SU-DHL-6 (cell line): ENCODE results near the gene C6orf58.

Source experiments
- H2AFZ ChIP-seq: fragments of 200-600 bp; sonication (generic); 2 replicates; pipeline ENCODE4 v1.6.1; 2014; ENCODE audit warnings: low read depth, mild to moderate bottlenecking, moderate library complexity, mixed read lengths, antibody characterized with exemption, low read length; ENCODE audit not compliant: severe bottlenecking
- H3F3A ChIP-seq: fragments of 200-600 bp; shearing (Covaris generic); 2 replicates; pipeline ENCODE4 v1.6.0; 2016; ENCODE audit warnings: antibody characterized with exemption, mild to moderate bottlenecking; ENCODE audit not compliant: insufficient read depth
- H3K27ac ChIP-seq: fragments of 200-600 bp; sonication (generic); 2 replicates; pipeline ENCODE4 v1.5.1; 2016; ENCODE audit warnings: low read depth, mild to moderate bottlenecking, low read length, moderate library complexity, mixed read lengths
- H3K27me3 ChIP-seq: fragments of 200-600 bp; sonication (generic), shearing (Covaris generic); 2 replicates; pipeline ENCODE4 v1.6.0; 2014; ENCODE audit warnings: mild to moderate bottlenecking, low read length
- H3K36me3 ChIP-seq: fragments of 200-600 bp; sonication (generic); 2 replicates; pipeline ENCODE4 v1.6.1; 2014; ENCODE audit warnings: mild to moderate bottlenecking, low read length, mixed read lengths
- H3K4me2 ChIP-seq: fragments of 300-600, 200-600 bp; shearing (Covaris generic), sonication (generic); 2 replicates; pipeline ENCODE4 v1.6.0; 2014; ENCODE audit warnings: low read length, low read depth, mild to moderate bottlenecking; ENCODE audit not compliant: poor library complexity, severe bottlenecking
- H3K4me3 ChIP-seq: fragments of 200-600 bp; sonication (generic); 2 replicates; pipeline ENCODE4 v1.5.1; 2014; ENCODE audit warnings: antibody characterized with exemption, low read length, mild to moderate bottlenecking, mixed read lengths; ENCODE audit not compliant: insufficient read depth, poor library complexity, severe bottlenecking
- H3K79me2 ChIP-seq: fragments of 200-600 bp; sonication (generic); 2 replicates; pipeline ENCODE4 v1.6.1; 2014; ENCODE audit warnings: mild to moderate bottlenecking, low read length, moderate library complexity; ENCODE audit not compliant: insufficient read depth
- H3K9ac ChIP-seq: fragments of 200-600 bp; sonication (generic); 2 replicates; pipeline ENCODE4 v1.7.0; 2014; ENCODE audit warnings: mild to moderate bottlenecking, low read length
- H3K9me2 ChIP-seq: fragments of 200-600 bp; sonication (generic); replicated peaks from 2 replicates; pipeline ENCODE4 v1.6.1; 2014; ENCODE audit warnings: low read length; ENCODE audit not compliant: insufficient read depth
- H3K9me3 ChIP-seq: fragments of 200-600 bp; sonication (generic); 2 replicates; pipeline ENCODE4 v1.6.1; 2014; ENCODE audit warnings: low read length, mixed read lengths; ENCODE audit not compliant: insufficient read depth
- H4K20me1 ChIP-seq: fragments of 200-600 bp; sonication (generic); 2 replicates; pipeline ENCODE4 v1.6.1; 2014; ENCODE audit warnings: low read depth, mild to moderate bottlenecking, antibody characterized with exemption, low read length, moderate library complexity, mixed read lengths
- EZH2phosphoT487 ChIP-seq: fragments of 200-600 bp; sonication (generic), shearing (Covaris generic); conservative IDR thresholded peaks from 2 replicates; pipeline ENCODE4 v1.6.1; 2018; ENCODE audit warnings: mild to moderate bottlenecking, antibody characterized with exemption, low read length, moderate library complexity, mixed read lengths
- TF ChIP-seq, protein P1 (sequence below): fragments of 200-600 bp; sonication (generic); IDR thresholded peaks from one replicate; pipeline ENCODE4 v1.5.1; 2017; ENCODE audit warnings: antibody characterized with exemption, mild to moderate bottlenecking, low read length, moderate library complexity; ENCODE audit not compliant: insufficient read depth, poor library complexity, severe bottlenecking

C6orf58 gene

DNA sequence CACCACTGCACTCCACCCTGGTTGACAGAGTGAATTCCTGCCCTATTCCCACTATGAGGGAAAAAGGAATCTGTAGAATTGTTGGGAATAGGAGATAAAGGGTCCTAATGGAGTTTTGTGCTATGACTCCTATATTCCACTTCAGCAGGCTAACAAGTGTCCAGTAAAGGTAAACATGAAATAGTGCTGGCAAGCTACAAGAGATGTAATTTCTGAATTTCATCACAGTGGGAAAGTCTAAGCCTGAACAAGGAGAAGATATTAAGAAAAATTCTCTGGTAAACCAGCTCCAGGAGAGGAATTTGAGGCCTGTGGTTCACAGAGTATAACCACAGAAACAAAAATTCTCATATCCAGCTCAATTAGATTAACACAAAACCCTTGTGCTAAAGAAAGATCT, 10.3 kb upstream of the C6orf58 start:
- Histone ChIP-seq H3K9me3 (no peaks in the 10 kb centered on the region), H3K27me3 (no peaks in the 10 kb centered on the region), H3F3A (no peaks in the 10 kb centered on the region), H3K9me2 (no peaks in the 10 kb centered on the region), H3K36me3 (no peaks in the 10 kb centered on the region), H3K27ac (no peak overlapping the region), H4K20me1 (no peaks in the 10 kb centered on the region), H3K79me2 (no peaks in the 10 kb centered on the region), H2AFZ (no peak overlapping the region), H3K4me2 (no peak overlapping the region), H3K4me3 (no peak overlapping the region), H3K9ac (no peak overlapping the region)
- TF ChIP-seq, protein P1, sequence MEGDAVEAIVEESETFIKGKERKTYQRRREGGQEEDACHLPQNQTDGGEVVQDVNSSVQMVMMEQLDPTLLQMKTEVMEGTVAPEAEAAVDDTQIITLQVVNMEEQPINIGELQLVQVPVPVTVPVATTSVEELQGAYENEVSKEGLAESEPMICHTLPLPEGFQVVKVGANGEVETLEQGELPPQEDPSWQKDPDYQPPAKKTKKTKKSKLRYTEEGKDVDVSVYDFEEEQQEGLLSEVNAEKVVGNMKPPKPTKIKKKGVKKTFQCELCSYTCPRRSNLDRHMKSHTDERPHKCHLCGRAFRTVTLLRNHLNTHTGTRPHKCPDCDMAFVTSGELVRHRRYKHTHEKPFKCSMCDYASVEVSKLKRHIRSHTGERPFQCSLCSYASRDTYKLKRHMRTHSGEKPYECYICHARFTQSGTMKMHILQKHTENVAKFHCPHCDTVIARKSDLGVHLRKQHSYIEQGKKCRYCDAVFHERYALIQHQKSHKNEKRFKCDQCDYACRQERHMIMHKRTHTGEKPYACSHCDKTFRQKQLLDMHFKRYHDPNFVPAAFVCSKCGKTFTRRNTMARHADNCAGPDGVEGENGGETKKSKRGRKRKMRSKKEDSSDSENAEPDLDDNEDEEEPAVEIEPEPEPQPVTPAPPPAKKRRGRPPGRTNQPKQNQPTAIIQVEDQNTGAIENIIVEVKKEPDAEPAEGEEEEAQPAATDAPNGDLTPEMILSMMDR = no peak
- TF ChIP-seq EZH2phosphoT487 = no peak

DNA sequence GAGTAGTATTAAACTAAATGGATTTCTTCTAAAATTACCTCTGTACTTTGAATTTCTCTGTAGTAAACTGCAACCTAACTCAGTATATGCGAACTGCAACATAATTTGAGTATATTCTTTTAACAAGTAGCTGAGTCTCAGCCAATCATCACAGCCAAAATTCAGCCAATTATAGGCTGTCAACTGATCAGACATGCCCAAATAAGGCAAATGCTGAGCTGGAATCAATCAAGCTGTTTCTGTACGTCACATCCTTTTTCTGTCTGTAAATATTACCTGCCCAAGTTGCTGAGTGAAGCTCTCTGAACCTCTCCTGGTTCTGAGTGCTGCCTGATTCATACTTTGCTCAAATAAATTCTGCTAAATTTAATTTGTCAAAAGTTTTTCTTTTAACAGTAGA, 9.5 kb upstream of the C6orf58 start:
- H3K4me3 ChIP-seq = no peak overlapping the region
- H3K9me3 ChIP-seq = no peaks in the 10 kb centered on the region
- H3F3A ChIP-seq = no peaks in the 10 kb centered on the region
- H3K4me2 ChIP-seq = no peak overlapping the region
- H3K9ac ChIP-seq = no peak overlapping the region
- TF ChIP-seq EZH2phosphoT487 = no peak
- TF ChIP-seq, protein P1 = no peak
- no peaks in the 10 kb centered on the region for H4K20me1 ChIP-seq
- no peaks in the 10 kb centered on the region for H3K27me3 ChIP-seq
- H3K9me2 ChIP-seq = no peaks in the 10 kb centered on the region
- no peaks in the 10 kb centered on the region for H3K79me2 ChIP-seq
- H3K36me3 ChIP-seq = no peaks in the 10 kb centered on the region
- H2AFZ ChIP-seq = no peak overlapping the region
- no peak overlapping the region for H3K27ac ChIP-seq

DNA sequence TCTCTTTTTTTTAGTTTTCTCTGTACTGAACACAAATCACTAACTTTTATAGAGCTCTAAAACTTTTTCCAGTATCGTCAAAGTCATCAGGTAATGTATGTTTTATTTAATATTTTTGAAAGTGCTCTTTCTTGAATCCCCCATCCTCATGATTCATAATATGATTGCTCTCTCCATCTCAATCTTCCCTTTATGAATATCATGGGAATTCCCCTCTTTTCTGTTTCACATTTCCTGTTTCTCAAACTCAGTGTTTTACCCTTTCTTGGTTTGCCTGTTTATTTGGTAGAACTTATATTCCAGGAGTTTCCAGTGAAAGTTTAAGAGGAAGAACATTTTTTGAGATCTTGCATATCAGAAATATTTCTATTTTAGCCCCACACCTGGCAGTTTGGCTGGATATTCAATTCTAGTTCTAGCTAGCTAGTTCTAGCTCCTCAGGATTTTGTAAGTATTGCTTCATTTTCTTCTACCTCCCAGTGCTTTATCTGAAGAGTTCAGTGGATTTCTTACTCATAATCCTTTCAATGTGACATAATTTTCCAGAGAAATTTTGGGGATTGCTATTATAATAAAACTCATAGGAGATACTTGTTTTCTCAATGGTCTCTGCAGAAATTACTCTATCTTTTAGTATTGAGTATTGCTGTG, 6.1 kb upstream of the C6orf58 start:
- Histone ChIP-seq H3K27ac (no peak overlapping the region), H3K27me3 (no peaks in the 10 kb centered on the region), H2AFZ (no peak overlapping the region), H4K20me1 (no peaks in the 10 kb centered on the region), H3K79me2 (no peaks in the 10 kb centered on the region), H3K4me3 (no peak overlapping the region), H3F3A (no peaks in the 10 kb centered on the region), H3K4me2 (no peak overlapping the region), H3K9me2 (no peaks in the 10 kb centered on the region), H3K9me3 (no peaks in the 10 kb centered on the region), H3K36me3 (no peaks in the 10 kb centered on the region), H3K9ac (no peak overlapping the region)
- no peak for TF ChIP-seq EZH2phosphoT487
- TF ChIP-seq, protein P1 = no peak
